ENCODE data around the gene SENP7.
"Not testable (repeated sequence)": the region's sequence is repeated elsewhere in the genome, so short reads cannot be mapped to it uniquely, and the experiment has no call there.

- not testable (repeated sequence) for TF ChIP-seq CTCF (IDR thresholded peaks at IDR 0.05; ENCODE audit: low read depth, low read length); EZH2phosphoT487 (IDR thresholded peaks at IDR 0.05; ENCODE audit: low read depth)
Measured at GRCh38 chr3:101468676-101469075, 44.3 kb downstream of the SENP7 start.
